Ascending aorta (tissue), 2 donors: ENCODE results near the gene RELB. TPM values are rescaled to one million over a fixed set of nuclear protein-coding genes. Genes with fewer than 3 reads are reported as not detected.

ENCODE experiments used
- DNase-seq, 2 donors: peaks; one replicate each; pipeline ENCODE4 v3.0.0-alpha.2; 2019; ENCODE audit warnings: low spot score in 2 of 2
- H3K27ac ChIP-seq, 2 donors: fragments of 200-600 bp; sonication (generic); one replicate each; pipeline ENCODE4 v1.5.1; 2016 to 2017; ENCODE audit warnings: mild to moderate bottlenecking in 1 of 2
- H3K27me3 ChIP-seq: fragments of 200-600 bp; sonication (generic); one replicate; pipeline ENCODE4 v1.5.1; 2017
- H3K36me3 ChIP-seq, 2 donors: fragments of 200-600 bp; sonication (generic); one replicate each; pipeline ENCODE4 v1.5.1; 2016
- H3K4me1 ChIP-seq, 2 donors: fragments of 200-600 bp; sonication (generic); one replicate each; pipeline ENCODE4 v1.5.1; 2016 to 2017; ENCODE audit warnings: mild to moderate bottlenecking in 1 of 2
- H3K4me3 ChIP-seq, 2 donors: fragments of 200-600 bp; sonication (generic); one replicate each; pipeline ENCODE4 v1.5.1; 2016 to 2017; ENCODE audit warnings: mild to moderate bottlenecking in 1 of 2
- H3K9me3 ChIP-seq, 2 donors: fragments of 200-600 bp; sonication (generic); one replicate each; pipeline ENCODE4 v1.5.1; 2016
- intact Hi-C: fragments of 100-400 bp; cut with DNase I; formaldehyde crosslinking; loops from one replicate; pipeline ENCODE4 v1.15.1; 2023
- total RNA-seq: library from RNA; depleted of rRNA; stranded (reverse); fragments of >200 nt; gene quantifications from one replicate; pipeline ENCODE4 v1.1.0, GENCODE V29; 2016
- TF ChIP-seq, protein P1 (sequence below), 3 experiments: fragments of 200-600 bp in 2 of 3; fragments of 450-650 bp in 1 of 3; sonication (generic) in 2 of 3; IDR thresholded peaks; one replicate each; pipeline ENCODE4 v1.5.1; 2016 to 2019; ENCODE audit warnings: antibody characterized with exemption in 3 of 3, mild to moderate bottlenecking in 1 of 3, moderate library complexity in 1 of 3

Gene RELB
- total RNA-seq, 1 donor from 2014 or later, result 8.7 TPM

DNA sequence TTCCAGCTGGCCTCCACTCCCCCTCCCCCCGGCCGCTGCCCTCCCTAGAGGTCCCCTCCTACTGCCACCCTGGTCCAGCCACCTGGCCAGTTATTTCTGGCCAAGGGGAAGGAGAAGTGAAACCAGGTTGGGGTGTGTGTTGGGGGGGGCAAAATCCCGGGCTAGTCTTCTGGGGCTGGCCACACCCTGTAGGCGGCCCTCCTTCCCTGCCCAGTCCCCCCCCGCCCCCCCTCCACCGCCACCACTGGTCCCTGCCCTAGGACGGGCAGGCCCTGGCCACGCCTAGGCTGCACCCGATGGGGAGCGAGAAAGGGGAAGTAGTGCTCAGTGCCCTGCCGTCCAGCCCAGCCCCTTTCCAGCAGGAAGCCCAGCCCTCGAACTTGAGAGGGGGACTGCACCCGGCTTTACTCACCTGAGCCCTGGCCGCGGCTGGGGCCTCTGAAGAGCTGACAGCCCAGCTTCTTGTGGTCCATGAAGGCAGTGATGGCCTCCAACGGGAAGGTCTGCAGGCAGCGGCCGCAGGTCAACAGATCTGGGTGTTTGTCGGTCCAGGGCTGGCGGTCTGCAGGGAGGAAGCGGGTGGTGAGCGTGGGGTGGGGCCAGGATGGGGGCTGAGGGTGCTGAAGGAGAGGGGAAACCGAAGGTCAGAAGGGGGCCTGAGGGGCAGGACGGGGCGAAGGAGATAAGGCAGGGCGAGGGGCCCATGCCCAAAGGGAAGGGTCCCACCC is 74.2 kb downstream of the RELB start:
- H3K4me1 ChIP-seq, result peaks cover 7 to 10% of the 10 kb centered on the region in 2 donors
- intact Hi-C loops, result no loop called here
- H3K36me3 ChIP-seq, result peaks cover 9 to 15% of the 10 kb centered on the region in 2 donors
- TF ChIP-seq, protein P1, sequence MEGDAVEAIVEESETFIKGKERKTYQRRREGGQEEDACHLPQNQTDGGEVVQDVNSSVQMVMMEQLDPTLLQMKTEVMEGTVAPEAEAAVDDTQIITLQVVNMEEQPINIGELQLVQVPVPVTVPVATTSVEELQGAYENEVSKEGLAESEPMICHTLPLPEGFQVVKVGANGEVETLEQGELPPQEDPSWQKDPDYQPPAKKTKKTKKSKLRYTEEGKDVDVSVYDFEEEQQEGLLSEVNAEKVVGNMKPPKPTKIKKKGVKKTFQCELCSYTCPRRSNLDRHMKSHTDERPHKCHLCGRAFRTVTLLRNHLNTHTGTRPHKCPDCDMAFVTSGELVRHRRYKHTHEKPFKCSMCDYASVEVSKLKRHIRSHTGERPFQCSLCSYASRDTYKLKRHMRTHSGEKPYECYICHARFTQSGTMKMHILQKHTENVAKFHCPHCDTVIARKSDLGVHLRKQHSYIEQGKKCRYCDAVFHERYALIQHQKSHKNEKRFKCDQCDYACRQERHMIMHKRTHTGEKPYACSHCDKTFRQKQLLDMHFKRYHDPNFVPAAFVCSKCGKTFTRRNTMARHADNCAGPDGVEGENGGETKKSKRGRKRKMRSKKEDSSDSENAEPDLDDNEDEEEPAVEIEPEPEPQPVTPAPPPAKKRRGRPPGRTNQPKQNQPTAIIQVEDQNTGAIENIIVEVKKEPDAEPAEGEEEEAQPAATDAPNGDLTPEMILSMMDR (IDR thresholded peaks at IDR 0.05), result no peak
- H3K27me3 ChIP-seq, result no peaks in the 10 kb centered on the region
- peak overlapping the region; percentile 12 to 62 for H3K4me3 ChIP-seq
- peak overlapping the region; percentile 27 to 43 for H3K27ac ChIP-seq
- DNase-seq, result peak; percentile 47 to 77
- no peaks in the 10 kb centered on the region for H3K9me3 ChIP-seq

DNA sequence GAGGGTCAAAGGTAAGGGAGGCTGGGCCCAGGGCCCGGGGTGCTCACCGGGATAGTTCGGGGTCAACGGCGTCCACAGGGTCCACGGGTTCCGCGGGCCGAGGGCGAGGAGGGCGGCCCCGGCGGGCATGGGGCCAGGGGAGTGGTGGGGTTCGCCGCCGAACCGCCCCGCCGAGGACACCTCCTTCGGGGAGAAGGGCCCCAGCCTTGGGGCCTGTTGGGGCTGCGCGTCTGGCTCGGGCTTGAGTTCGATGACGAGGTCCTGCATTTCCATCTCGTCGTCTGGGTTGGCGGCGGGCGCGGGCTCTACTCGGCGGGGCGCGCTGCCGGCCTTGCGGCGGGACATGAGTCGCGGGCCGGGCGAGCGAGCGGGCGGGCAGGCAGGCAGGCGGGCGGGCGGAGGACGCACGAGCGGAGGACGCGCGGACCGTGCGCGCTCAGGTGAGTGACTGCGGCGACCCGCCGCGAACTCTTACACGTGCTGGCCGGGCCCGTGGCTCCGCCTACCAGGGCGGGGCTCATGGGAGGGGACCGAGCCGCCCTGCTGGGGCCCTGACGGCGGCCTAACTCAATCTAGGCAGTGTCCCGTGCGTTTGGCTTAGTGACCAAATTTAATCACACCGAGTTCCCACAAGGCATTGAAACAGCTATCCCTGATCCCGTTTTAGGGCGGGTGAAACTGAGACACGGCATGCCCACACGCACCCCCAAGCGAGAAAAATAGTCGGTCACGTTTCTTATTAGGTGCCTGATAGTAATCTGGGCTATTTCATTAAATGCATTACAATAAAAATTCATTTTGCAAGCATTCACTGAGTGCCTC is 75.0 kb downstream of the RELB start, which contains the start of gene ZNF296:
Gene ZNF296, minus strand, starts transcription at position 450 of the 822 bp plus-strand sequence. Its CDS starts 105 bp downstream, at position 345.
- peak within 1 kb of the TSS; percentile 43 to 44 for H3K27ac ChIP-seq
- intact Hi-C loops, result no loop called here
- DNase-seq, result peak in 1 of 2 donors; percentile 83
- peaks cover 7 to 10% of the 10 kb centered on the region in 2 donors for H3K4me1 ChIP-seq
- TF ChIP-seq, protein P1 (IDR thresholded peaks at IDR 0.05), result no peak
- H3K27me3 ChIP-seq, result no peaks in the 10 kb centered on the region
- H3K36me3 ChIP-seq, result peaks cover 6 to 7% of the 10 kb centered on the region in 2 donors
- H3K9me3 ChIP-seq, result no peaks in the 10 kb centered on the region
- peak within 1 kb of the TSS; percentile 12 to 62 for H3K4me3 ChIP-seq

DNA sequence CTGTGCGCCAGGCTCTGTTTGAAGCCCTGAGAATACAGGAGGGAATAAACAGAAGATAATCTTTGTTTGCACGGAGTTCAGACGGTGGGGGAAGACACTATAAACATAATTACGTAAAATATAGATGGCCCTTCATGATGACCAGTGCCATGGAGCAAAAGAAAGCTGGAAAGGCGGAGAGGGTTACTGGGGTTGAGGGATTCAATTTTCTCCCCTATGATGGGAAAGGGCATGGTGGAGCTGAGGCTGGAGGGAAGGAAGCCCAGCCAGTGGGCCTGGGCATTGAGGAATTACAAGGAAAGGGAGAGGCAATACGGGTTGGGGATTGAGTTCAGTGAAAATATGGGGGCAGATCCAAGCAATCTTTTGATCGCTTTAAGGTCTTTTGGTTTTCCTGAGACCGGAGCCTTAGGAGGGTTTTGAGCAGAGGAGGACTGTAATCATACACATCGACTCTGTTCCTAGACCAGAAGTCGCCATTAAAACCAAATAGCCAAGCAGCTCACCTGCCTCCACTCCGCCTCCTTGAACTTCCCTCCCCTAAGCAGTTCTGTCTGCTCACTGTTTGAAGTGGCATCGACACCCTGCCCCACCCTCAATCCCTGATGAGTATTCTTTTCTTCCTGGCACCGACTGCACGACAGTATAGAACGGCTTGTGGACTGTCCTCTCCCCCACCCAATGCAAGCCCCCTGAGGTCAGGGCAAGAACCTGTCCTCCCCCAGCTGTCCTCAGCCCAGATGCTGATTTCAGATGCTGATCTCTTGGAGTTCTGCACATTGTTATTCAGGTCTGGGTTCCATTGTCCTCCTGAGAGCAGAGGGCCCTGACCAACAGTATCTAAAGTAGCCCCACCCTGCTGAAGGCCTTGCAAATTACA is 75.8 kb downstream of the RELB start:
- Histone ChIP-seq H3K36me3 (peaks cover 3 to 6% of the 10 kb centered on the region in 2 donors), H3K27ac (no peak overlapping the region), H3K27me3 (no peaks in the 10 kb centered on the region), H3K4me1 (peaks cover 7 to 10% of the 10 kb centered on the region in 2 donors), H3K9me3 (no peaks in the 10 kb centered on the region), H3K4me3 (peak overlapping the region; percentile 12 to 62)
- TF ChIP-seq, protein P1 (IDR thresholded peaks at IDR 0.05), result no peak
- intact Hi-C loops, result no loop called here
- DNase-seq, result no peak

DNA sequence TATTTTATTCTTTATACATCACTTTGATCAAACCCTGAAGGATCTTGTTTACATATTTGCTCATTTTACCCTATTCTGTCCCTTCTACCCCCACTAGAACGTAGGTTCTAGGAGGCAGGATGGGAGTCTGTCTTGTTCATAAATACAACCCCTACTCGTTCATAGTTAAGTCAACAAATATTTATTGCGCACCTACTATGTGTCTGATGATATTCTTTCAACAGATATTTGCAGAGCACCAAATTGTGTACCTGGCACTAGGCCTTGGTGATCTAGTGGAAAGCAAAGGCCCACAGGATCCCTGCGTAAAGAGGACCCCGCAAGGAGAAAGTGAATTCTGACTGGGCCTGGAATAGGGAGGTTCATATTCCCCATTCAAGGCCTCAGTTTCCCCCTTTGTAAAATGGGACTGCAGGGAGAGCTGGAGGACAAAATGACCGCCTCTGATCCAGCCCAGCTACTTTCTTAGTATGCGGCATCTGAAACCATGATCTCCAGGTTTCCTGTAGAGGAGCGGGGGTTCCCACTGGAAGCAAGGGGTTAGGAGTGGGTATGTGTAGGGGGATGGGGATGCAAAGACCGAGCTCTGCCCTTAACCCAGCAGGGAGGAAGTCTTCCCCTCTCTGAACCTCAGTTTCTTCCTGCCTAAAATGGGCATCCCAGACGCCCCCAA is 77.3 kb downstream of the RELB start:
- no peaks in the 10 kb centered on the region for H3K9me3 ChIP-seq
- H3K4me3 ChIP-seq, result peak overlapping the region; percentile 86 to 91
- H3K27me3 ChIP-seq, result no peaks in the 10 kb centered on the region
- DNase-seq, result no peak
- no peak overlapping the region for H3K27ac ChIP-seq
- intact Hi-C loops, result loop anchor here (1.0 to 2.0 kb wide), 2 partner anchors 13 to 40 kb away; partner anchors contain the start of gene CLASRP
- TF ChIP-seq, protein P1 (IDR thresholded peaks at IDR 0.05), result no peak
- peaks cover 0 to 8% of the 10 kb centered on the region in 2 donors for H3K36me3 ChIP-seq
- H3K4me1 ChIP-seq, result peaks cover 7 to 10% of the 10 kb centered on the region in 2 donors
